ENCODE data around the gene TRAPPC10. TPM values are rescaled to one million over a fixed set of nuclear protein-coding genes. Genes with fewer than 3 reads are reported as not detected.

TRAPPC10 gene
- total RNA-seq, 1 donor from 2014 or later: 30.9 TPM

Other genes with a start within 250 kb of the TRAPPC10 start
- gene CSTB, start 236.0 kb upstream of the TRAPPC10 start, total RNA-seq: 27.9 and 28.4 TPM in 2 replicates
- 31.9 and 38.5 TPM in 2 replicates for gene RRP1, start 222.7 kb upstream of the TRAPPC10 start, total RNA-seq
- gene AGPAT3, start 147.1 kb upstream of the TRAPPC10 start, total RNA-seq: 62.3 and 70.4 TPM in 2 replicates
- 8.6 and 9.5 TPM in 2 replicates for gene PWP2, start 95.1 kb downstream of the TRAPPC10 start, total RNA-seq
- 4.2 and 6.5 TPM in 2 replicates for gene GATD3, start 121.4 kb downstream of the TRAPPC10 start, total RNA-seq
- 1.6 and 2.9 TPM in 2 replicates for gene ICOSLG, start 228.6 kb downstream of the TRAPPC10 start, total RNA-seq
- gene DNMT3L, start 249.6 kb downstream of the TRAPPC10 start, total RNA-seq: not detected in 2 replicates